NCI-H2227 treated with DMSO at 0.1 percent for 48 hours (cell line): ENCODE measurements around the gene EMSY.

Source experiments
- DNase-seq: peaks from one replicate; lab custom pipeline; 2025; lab: John Stamatoyannopoulos, UW

The EMSY gene

GRCh38 chr11:76597533-76598425, 153.0 kb downstream of the EMSY start:
- no peak for DNase-seq

DNA sequence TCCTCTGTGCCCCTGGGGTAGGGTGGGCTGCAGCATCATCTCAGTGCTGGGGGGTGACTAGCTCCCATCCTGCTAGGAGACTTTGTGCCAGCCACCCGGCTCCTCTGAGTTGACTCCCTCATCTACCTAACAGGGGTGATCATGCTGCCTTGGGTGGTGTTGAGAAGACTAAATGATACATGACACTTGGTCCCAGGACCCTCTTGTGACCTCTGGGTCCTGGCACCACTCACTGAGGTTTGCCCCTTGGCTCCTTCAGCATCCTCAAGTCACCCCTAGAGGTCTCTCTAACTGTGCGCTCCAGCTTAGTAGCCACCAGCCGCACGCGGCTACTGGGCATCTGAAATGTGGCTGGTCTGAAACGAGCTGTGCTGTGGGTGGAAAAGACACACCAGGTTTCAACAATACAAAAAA, 153.6 kb downstream of the EMSY start:
- DNase-seq: no peak

GRCh38 chr11:76599041-76600013, 154.5 kb downstream of the EMSY start:
- no peak for DNase-seq

DNA sequence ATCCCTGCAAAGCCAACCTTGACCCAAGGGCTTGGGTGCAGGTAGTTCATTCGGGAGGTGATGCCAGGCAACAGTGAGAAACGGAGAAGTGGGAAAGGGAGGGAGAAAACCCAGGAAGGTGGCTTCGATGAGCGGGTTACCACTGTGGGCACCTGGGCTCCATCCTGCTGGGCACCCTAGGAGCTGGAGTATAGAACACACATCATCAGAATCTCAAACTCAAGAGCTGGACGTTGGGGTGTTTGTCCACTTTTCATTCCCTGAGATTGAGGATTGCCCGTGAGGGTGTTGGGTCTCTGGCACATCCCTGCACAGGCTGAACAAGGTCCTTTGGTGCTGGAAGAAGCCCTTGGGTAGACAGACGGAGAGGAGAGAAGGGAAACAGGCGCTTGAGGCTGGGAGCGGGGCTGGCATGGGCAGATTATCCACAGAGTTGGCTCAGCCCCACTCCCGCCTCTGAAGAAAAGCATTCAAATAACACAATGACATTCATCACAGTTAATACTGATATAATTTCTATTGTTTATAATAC, 155.4 kb downstream of the EMSY start:
- DNase-seq: no peak

GRCh38 chr11:76601272-76601671, 156.5 kb downstream of the EMSY start:
- no peak for DNase-seq

DNA sequence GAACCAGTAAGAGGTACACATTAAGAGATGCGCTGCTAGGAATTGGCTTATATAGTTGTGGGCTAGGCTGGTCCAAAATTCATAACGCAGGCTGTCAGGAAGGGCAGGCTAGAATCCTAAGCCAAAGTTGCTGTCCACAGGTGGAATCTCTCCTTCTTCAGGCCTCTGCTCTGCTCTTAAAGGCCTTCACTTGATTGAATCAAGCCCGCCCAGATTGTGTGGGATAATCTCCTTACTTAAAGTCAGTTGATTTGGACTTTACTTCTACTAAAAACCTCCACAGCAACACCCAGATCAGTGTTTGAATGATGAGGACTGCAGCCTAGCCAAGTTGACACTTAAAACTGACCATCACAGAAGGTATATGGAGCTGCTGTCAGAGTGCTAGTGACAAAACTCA, 156.9 kb downstream of the EMSY start:
- DNase-seq: no peak

GRCh38 chr11:76602431-76602861, 157.6 kb downstream of the EMSY start:
- no peak for DNase-seq
